ENCODE data around the gene TOM1L2. TPM values are rescaled to one million over a fixed set of nuclear protein-coding genes. Genes with fewer than 3 reads are reported as not detected.

Gene TOM1L2
- total RNA-seq (100 to 1,000 TPM in 1 of 9 donors, 10 to 100 TPM in 8; 29.6 to 437 (median 76.6) TPM), polyA plus RNA-seq (10 to 100 TPM; 41.6 to 64.8 (median 46.5) TPM)
- long read RNA-seq, donor 1, partial matches to known transcripts, result 0 of 5 reads
- long read RNA-seq, donor 1, other reads (novel, unspliced or antisense), result 0 of 5 reads
- long read RNA-seq, donor 2, partial matches to known transcripts, result 0 of 5 reads
- long read RNA-seq, donor 2, other reads (novel, unspliced or antisense), result 0 of 5 reads
- long read RNA-seq, donor 3, transcript TOM1L2-202 (15 exons, 2,418 nt), result major isoform, 9 of 9 reads
- long read RNA-seq, donor 3, partial matches to known transcripts, result 0 of 9 reads
- long read RNA-seq, donor 3, other reads (novel, unspliced or antisense), result 0 of 9 reads
- long read RNA-seq, donor 4, partial matches to known transcripts, result 1 of 8 reads
- long read RNA-seq, donor 4, other reads (novel, unspliced or antisense), result 7 of 8 reads
- long read RNA-seq, donor 5, transcript TOM1L2-202 (15 exons, 2,418 nt), result major isoform, 21 of 88 reads
- long read RNA-seq, donor 5, partial matches to known transcripts, result 4 of 88 reads
- long read RNA-seq, donor 5, other reads (novel, unspliced or antisense), result 61 of 88 reads
- long read RNA-seq, donor 6, partial matches to known transcripts, result 1 of 9 reads
- long read RNA-seq, donor 6, other reads (novel, unspliced or antisense), result 7 of 9 reads
- long read RNA-seq, donor 7, partial matches to known transcripts, result 0 of 4 reads
- long read RNA-seq, donor 7, other reads (novel, unspliced or antisense), result 0 of 4 reads
- long read RNA-seq, donor 8, transcript TOM1L2-202 (15 exons, 2,418 nt), result major isoform, 7 of 7 reads
- long read RNA-seq, donor 8, partial matches to known transcripts, result 0 of 7 reads
- long read RNA-seq, donor 8, other reads (novel, unspliced or antisense), result 0 of 7 reads
- long read RNA-seq, donor 9, partial matches to known transcripts, result 0 of 8 reads
- long read RNA-seq, donor 9, other reads (novel, unspliced or antisense), result 0 of 8 reads
- long read RNA-seq, donor 10, partial matches to known transcripts, result 0 of 6 reads
- long read RNA-seq, donor 10, other reads (novel, unspliced or antisense), result 0 of 6 reads

DNA sequence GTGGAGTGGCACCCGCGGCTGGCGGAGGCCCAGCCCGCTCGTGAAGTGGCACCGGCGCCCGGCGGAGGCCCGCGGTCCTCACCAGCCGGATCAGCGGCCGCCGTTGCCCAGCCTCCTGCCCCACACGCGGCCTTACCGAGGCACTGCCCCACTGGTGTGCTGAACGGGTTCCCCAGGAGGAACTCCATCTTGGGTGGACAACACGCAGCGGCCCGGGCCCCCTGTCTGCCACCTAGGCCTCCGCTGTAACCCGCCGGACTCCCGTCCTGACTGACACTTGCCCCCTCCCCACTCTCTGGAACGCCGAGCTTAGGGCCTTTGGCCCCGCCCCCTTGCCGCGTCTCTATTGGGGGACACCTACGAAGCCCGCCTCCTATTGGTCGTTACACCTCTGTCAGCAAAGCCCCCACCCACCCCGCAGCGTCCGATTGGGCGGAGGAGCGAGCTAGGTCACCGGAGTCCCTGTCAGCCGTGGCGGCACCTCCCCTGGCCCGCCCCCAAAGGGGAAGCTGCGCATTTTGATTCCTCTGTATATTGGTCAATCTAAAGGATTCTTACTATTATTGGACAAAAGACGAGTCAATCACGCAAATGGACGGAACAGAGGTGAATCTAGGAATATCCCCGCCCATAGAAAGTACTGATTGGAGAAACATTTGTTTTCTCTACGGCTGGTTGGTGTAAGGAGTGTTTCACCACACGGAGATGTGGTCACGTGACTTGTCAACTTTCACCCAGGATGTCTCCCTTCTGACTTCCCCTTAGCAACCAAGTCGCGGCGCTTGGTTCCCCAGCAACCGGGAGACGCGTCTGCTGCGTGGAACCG lies at the start of gene TOM1L2, which contains the start of gene DRC3:
Gene TOM1L2 (minus strand): TSS at position 275 of the 826 bp plus-strand sequence. CDS start 87 bp downstream, at position 188.
Gene DRC3 (plus strand): TSS at position 737 of the 826 bp plus-strand sequence. CDS start 4,737 bp downstream, outside the sequence.
- intact Hi-C loops (cut with DNase I), result no loop called here
- peaks cover 15 to 35% of the 10 kb centered on the region in 2 donors for H3K4me1 ChIP-seq (replicated peaks in 1 of 2)
- no peaks in the 10 kb centered on the region for H3K9me3 ChIP-seq (replicated peaks in 1 of 3)
- H3K4me3 ChIP-seq, result peak within 1 kb of the TSS; percentile 66 to 95 (median 70)
- WGBS, 4 donors, result 0 to 1% (median 0%) methylated on average over 15 to 59 of the region's 59 CpGs
- TF ChIP-seq, protein P1, sequence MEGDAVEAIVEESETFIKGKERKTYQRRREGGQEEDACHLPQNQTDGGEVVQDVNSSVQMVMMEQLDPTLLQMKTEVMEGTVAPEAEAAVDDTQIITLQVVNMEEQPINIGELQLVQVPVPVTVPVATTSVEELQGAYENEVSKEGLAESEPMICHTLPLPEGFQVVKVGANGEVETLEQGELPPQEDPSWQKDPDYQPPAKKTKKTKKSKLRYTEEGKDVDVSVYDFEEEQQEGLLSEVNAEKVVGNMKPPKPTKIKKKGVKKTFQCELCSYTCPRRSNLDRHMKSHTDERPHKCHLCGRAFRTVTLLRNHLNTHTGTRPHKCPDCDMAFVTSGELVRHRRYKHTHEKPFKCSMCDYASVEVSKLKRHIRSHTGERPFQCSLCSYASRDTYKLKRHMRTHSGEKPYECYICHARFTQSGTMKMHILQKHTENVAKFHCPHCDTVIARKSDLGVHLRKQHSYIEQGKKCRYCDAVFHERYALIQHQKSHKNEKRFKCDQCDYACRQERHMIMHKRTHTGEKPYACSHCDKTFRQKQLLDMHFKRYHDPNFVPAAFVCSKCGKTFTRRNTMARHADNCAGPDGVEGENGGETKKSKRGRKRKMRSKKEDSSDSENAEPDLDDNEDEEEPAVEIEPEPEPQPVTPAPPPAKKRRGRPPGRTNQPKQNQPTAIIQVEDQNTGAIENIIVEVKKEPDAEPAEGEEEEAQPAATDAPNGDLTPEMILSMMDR (IDR thresholded peaks at IDR 0.05), result peak in 4 of 6 experiments; percentile 5 to 34 (median 13)
- TF ChIP-seq POLR2A (IDR thresholded peaks at IDR 0.05), result peak; percentile 81 to 89
- H3K36me3 ChIP-seq (replicated peaks in 1 of 2), result no peaks in the 10 kb centered on the region
- DNase-seq, result peak; percentile 100
- no peaks in the 10 kb centered on the region for H3K27me3 ChIP-seq
- peak within 1 kb of the TSS; percentile 67 to 95 (median 90) for H3K27ac ChIP-seq

GRCh38 chr17:18021372-18021771 lies 49.2 kb upstream of the TOM1L2 start:
- no peak overlapping the region for H3K4me3 ChIP-seq
- DNase-seq, result no peak
- peaks cover 0 to 18% of the 10 kb centered on the region in 2 donors for H3K36me3 ChIP-seq (replicated peaks in 1 of 2)
- TF ChIP-seq, protein P1 (IDR thresholded peaks at IDR 0.05), result no peak
- TF ChIP-seq POLR2A (IDR thresholded peaks at IDR 0.05), result no peak
- WGBS, 4 donors, result 84 to 98% (median 96%) methylated on average over 4 to 5 of the region's 5 CpGs
- intact Hi-C loops (cut with DNase I), result loop anchor here in 1 of 2 donors (10.0 kb wide), 2 partner anchors 137 to 217 kb away; no protein-coding TSS in a partner anchor
- H3K27ac ChIP-seq, result no peak overlapping the region
- no peaks in the 10 kb centered on the region for H3K9me3 ChIP-seq (replicated peaks in 1 of 3)
- H3K4me1 ChIP-seq (replicated peaks in 1 of 2), result peaks cover 16 to 18% of the 10 kb centered on the region in 2 donors
- H3K27me3 ChIP-seq, result no peaks in the 10 kb centered on the region

- peaks cover 16 to 18% of the 10 kb centered on the region in 2 donors for H3K4me1 ChIP-seq (replicated peaks in 1 of 2)
- WGBS, 4 donors, result 98 to 100% (median 100%) methylated on average over 6 of the region's 6 CpGs
- no peak overlapping the region for H3K4me3 ChIP-seq
- TF ChIP-seq, protein P1 (IDR thresholded peaks at IDR 0.05), result no peak
- TF ChIP-seq POLR2A (IDR thresholded peaks at IDR 0.05), result no peak
- intact Hi-C loops (cut with DNase I), result loop anchor here in 1 of 2 donors (10.0 kb wide), 2 partner anchors 136 to 216 kb away; no protein-coding TSS in a partner anchor
- no peak overlapping the region for H3K27ac ChIP-seq
- no peak for DNase-seq
- no peaks in the 10 kb centered on the region for H3K9me3 ChIP-seq (replicated peaks in 1 of 3)
- H3K27me3 ChIP-seq, result no peaks in the 10 kb centered on the region
- peaks cover 0 to 16% of the 10 kb centered on the region in 2 donors for H3K36me3 ChIP-seq (replicated peaks in 1 of 2)
These were observed 48.8 kb upstream of the TOM1L2 start for GRCh38 chr17:18020971-18021370.

All from adrenal gland (tissue), 19 donors.